Fibroblast of pulmonary artery (primary cell): ENCODE measurements around the gene APOBEC3G.

ENCODE experiments used
- DNase-seq: peaks from one replicate; pipeline ENCODE4 v3.0.0-alpha.2; 2010; ENCODE audit warnings: low read depth
- H3K4me3 ChIP-seq: replicated peaks from 2 replicates; pipeline ENCODE4 v1.5.1; 2011; ENCODE audit warnings: low read depth, mild to moderate bottlenecking, control low read depth, low read length, moderate library complexity
- TF ChIP-seq, protein P1 (sequence below): IDR thresholded peaks from 2 replicates; pipeline ENCODE4 v1.5.1; 2011; ENCODE audit warnings: mild to moderate bottlenecking, control low read depth, low read length, inconsistent platforms; ENCODE audit errors: missing control alignments

APOBEC3G gene

DNA sequence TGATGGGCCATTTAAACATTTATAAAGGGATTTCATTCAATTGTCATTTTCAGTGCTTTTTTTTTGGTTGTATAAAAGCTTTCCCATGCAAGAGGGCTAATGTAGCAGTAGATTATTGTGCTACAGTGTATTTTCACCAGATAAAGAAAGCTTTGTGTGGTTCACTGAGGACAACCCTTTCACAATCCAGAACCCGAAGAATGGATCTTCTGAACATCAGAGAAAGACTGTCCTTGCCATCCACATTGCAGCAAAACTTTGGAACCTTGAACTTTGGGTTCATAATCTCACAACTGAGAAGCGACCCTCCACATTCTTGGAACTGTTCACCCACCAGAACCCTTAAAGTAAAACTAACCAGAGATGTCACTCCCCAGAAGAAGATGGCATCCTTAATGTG, 29.3 kb downstream of the APOBEC3G start:
- DNase-seq, result no peak
- H3K4me3 ChIP-seq, result no peak overlapping the region
- TF ChIP-seq, protein P1, sequence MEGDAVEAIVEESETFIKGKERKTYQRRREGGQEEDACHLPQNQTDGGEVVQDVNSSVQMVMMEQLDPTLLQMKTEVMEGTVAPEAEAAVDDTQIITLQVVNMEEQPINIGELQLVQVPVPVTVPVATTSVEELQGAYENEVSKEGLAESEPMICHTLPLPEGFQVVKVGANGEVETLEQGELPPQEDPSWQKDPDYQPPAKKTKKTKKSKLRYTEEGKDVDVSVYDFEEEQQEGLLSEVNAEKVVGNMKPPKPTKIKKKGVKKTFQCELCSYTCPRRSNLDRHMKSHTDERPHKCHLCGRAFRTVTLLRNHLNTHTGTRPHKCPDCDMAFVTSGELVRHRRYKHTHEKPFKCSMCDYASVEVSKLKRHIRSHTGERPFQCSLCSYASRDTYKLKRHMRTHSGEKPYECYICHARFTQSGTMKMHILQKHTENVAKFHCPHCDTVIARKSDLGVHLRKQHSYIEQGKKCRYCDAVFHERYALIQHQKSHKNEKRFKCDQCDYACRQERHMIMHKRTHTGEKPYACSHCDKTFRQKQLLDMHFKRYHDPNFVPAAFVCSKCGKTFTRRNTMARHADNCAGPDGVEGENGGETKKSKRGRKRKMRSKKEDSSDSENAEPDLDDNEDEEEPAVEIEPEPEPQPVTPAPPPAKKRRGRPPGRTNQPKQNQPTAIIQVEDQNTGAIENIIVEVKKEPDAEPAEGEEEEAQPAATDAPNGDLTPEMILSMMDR, result no peak

DNA sequence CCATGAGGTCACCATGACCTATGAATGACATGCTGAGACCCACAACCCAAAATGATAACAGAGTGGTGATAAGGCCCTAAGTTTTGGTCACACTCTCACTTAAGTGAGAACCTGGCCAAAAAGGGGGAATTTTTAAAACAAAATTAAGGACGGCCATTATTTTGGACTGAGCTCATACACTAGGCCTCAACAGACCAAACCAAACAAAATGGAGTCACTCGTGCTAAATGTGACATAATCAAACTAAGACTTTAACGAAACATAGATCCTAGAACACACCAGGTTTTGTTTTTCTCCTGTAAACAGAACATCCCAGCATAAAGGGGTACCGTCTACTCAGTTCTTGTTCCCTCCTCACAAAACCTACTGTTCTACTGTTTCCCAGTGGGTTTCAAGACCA, 31.4 kb downstream of the APOBEC3G start:
- TF ChIP-seq, protein P1, result no peak
- H3K4me3 ChIP-seq, result no peak overlapping the region
- DNase-seq, result no peak

DNA sequence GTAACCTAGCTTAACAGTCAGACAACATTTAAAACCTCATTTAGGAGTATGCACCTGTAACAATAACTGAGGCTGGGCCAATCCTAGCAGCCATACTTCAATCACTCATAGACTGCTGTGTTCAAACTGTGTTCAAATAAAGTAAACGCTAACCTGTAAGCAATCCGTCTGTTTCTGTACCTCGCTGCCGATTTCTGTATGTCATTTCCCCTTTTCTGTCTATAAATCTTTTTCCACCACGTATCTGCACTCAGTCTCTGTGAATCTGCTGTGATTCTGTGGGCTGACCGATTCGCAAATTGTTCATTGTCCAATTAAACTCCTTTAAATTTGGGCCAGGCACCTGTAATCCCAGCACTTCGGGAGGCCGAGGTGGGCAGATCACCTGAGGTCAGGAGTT, 32.3 kb downstream of the APOBEC3G start:
- TF ChIP-seq, protein P1, result no peak
- no peak overlapping the region for H3K4me3 ChIP-seq

DNA sequence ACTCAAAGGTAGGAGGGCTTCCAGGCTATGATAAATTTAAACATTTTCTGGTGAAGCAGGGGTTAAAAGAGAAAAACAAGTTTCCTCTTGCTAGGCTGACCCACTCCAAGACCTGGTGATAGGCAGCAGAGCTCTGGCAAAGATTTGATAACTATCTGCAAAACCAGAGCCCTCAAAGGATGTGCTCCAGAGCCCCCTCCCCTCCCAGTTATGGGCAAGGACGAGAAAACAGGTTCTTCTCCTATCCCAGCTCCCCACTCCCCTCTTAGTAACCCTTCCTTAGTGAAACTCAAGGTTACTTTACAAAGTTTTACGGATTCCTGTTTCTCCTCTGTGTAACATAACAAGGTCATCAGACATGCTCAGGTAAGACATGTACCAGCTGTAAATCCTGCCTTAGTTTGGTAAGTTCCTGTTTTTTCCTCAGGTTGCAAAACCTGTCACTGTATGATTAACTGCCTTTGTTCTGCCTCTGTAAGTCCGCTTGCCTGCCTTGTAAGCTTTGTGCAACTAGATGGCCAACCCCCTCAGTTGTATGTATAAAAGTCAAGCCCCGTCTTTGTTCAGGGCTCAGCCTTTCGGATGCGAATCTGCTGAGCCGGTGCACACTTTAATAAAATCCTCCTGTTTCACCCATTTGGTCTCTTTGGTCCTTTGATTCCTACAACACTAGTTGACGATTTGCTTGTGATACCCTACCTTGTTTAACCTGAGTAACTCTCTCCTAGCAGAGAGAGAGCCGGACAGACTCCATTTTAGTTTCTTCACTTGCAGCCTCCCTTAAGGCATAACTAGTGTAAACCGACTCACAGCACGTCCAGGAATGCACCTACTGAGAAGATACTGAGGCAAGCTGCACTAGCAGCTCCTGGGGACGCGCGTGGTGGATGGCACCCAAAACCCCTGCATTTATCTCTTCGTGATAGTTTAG, 33.8 kb downstream of the APOBEC3G start:
- DNase-seq, result no peak
- no peak overlapping the region for H3K4me3 ChIP-seq
- TF ChIP-seq, protein P1, result no peak

More for the DNA sequence above, 32.3 kb downstream of the APOBEC3G start:
- DNase-seq, result no peak

DNA sequence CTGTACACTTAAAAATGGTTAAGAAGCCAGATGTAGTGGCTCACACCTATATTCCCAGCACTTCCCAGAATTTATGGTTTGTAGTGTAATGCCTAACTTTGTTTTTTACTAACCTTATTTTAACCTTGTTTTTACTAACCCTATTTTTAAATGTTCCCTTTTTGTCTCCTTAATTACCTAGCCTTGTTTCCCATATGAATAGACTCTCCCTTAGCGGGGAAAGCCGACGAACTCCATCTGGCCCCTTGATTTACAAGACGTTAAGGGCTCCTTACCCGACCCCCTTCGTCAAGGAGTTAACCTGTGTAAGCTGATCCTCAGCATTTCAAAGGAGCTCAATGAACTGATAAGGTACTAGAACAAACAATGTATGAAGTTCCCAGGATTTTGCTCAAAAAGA, 37.0 kb downstream of the APOBEC3G start:
- TF ChIP-seq, protein P1, result no peak
- DNase-seq, result no peak
- no peak overlapping the region for H3K4me3 ChIP-seq

DNA sequence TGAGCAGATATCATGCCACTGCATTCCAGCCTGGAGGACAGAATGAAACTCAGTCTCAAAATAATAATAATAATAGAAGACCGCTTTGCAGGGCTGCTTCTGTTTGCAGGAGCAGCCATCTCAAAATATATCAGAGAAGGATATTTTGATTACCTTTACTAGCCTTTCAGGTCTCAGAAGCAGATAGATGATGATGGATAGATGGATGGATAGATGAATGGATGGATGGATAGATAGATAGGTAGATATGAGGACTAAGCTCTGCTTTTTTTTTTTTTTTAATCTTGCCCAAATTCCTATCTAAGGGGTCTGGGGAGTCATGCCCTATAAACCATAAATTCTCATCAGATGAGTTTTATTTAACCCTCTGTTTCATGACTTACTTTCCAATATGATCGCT, 38.5 kb downstream of the APOBEC3G start:
- TF ChIP-seq, protein P1, result no peak
- DNase-seq, result no peak
- H3K4me3 ChIP-seq, result no peak overlapping the region

DNA sequence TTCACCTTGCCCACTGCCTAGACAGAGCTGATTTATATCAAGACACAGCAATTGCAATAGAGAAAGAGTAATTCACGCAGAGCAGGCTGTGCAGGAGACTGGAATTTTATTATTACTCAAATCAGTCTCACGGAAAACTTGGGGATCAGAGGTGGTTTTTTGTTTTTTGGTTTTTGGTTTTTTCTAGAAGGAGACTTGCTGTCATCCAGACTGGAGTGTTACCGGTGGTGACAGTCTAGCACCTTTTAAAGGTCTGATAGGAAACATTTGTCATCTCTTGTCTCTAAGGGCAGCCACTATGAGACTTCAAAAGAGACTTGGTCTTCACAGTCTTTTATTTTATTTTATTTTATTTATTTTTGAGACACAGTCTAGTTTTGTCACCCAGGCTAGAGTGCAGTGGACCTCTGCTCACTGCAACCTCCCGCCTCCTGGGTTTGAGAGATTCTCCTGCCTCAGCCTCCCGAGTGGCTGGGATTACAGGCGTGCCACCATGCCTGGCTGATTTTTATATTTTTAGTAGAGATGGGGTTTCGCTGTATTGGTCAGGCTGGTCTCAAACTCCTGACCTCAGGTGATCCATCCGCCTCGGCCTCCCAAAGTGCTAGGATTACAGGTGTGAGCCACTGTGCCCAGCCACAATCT, 39.0 kb downstream of the APOBEC3G start:
- DNase-seq, result no peak

More for the DNA sequence above, 39.0 kb downstream of the APOBEC3G start:
- TF ChIP-seq, protein P1, result no peak
- no peak overlapping the region for H3K4me3 ChIP-seq
